Right kidney (tissue), 1 donor: ENCODE data around the gene EME1.

Experiments
- DNase-seq: peaks from one replicate; pipeline ENCODE4 v3.0.0-alpha.2; 2016

Gene EME1

DNA sequence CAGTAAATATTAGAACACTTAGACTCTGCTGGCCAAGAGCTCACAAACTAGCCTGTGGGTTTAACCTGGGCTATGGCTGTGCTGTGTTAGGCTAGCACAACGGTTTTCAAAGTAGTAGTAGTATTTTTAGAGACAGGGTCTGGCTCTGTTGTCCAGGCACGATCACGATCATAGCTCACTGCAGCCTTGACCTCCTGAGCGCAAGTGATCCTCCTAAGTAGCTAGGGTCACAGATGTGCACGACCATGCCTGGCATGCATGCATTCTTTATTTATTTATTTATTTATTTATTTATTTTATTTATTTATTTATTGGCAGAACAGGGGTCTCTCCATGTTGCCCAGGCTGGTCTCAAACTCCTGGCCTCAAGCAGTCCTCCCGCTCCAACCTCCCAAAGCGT is 10.4 kb upstream of the EME1 start:
- DNase-seq: no peak

DNA sequence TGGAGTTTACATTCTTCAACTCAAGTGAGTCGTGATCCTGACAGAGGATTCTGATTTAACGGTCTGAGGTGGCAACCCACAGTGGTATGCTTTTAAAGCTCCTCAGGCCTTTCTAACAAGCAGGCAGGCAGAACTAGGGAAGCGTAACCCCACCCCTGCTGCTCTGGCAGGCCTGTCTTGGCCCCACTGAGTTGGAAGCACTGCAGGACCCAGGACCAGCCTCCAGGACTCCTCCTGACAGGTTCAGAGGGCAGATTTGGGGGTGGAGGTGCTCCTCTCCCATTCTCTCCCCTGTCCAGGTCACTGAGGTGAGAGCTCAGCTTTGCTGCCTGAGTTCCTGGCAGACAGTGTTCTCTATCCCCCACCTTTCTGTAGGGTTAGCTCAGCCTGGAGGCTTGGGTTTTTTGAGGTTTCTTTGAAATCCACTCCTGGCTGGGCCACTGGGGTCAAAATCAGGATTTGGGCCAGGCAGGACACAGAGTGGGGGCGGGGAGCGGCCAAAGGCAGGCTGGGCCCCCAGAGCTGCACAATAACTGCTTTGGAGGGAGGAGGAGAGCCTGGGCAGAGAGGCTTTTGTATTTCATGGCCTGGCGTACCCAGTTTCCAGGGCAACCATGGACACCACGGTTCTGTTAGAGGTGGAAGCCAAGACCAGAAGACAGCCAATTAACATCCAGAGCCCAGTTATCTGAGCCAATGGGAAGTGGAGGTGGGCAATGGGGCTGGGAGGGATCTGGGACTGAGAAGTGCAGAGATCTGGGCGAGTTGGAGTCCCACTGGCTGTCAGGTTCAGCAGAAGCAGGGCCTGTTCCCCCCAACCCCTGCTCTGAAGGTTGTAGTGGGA is 9.6 kb upstream of the EME1 start:
- DNase-seq: no peak

GRCh38 chr17:50364061-50364458 is 9.0 kb upstream of the EME1 start:
- no peak for DNase-seq

GRCh38 chr17:50364715-50365114 is 8.3 kb upstream of the EME1 start:
- no peak for DNase-seq

- DNase-seq: no peak
These were observed 7.9 kb upstream of the EME1 start for GRCh38 chr17:50365165-50365564.

DNA sequence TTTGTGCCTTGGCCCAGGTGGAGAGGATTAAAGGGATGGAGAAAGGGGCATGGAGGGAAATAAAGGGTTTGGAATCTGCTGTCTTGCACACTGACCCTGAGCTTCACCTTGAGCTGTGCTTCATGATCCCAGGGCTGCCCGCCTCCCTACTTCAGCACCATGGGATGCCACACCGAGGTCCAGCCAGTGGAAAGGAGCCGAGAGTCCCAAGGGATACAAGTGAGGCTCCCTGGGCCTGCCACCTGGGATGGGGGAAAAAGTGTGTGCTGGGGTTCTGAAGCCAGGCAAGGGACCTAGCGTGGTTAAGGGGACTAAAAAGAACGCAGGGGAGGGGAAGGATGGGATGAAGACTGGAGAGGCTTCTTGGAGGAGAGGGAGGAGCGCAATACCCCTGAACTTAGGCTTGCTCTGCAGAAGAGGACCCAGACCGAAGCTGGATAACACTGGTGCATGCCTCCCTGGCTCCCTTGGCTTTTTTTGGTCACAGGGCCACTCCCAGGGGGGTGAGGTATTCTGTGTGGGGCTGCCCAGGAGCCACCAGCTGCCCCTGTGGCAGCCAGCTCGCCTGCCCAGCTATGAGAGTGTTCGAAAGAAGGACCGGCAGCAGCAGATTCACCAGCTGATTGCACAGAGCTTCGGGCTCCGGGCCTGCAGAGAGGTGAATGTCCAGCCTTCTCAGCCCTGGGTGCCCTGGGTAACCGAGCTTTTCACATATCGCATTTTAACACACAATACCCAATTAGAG is 7.2 kb upstream of the EME1 start:
- DNase-seq: no peak

DNA sequence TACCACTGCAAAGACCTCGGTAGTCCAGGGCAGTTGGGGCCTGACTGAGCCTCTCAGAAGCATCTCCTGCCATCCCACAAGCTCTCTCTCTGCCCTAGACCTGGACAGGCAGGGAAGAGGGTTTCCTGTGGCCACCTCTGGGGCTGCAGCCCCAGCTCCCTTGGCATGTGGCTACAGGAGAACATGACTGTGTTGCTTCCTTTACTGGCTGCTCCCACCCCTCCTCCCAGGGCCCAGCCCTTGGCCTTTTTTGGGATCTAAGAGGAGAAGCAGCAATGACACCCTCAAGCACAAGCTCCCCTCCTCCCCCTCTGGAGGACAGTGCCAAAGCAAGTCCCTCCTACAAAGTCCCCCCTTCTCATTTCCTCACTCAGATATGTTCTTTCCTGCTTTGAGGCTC is 5.6 kb upstream of the EME1 start:
- DNase-seq: no peak

DNA sequence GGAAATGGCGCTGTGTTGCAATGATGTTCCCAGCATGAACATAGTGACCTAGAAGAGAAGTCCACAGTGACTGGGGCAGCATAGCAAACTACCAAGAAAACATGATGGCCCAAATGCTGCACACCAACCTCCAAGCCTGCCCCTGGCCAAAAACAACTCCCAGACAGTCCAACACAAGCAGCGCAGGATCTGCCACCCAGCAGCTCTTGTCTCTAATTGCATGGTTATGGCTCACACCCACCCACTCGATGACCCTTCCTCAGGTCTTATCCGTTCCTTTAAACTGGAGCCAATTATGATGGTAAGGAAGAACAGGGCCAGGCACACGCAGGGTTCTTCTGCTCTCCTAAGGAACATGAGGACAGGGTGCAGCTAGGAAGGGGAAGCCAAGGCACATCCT is 3.0 kb upstream of the EME1 start:
- no peak for DNase-seq

DNA sequence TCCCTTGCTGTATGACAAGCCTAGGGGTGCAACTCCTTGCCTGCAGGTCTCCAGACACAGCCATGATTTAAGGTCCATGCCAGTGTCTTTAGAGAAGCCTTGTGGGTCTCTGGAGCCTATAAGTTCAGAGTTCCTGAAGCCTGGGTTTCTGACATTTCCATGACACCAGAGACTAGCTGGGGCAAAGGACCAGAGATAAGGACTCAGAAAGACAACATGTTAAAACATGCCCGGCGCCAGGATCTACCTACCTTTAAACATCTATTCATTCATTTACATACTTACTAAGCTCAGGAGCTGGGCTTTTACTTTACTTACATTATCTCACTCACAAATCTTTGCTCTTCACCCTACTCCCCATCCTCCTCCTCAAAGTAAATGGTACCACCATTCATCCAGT is 1.5 kb upstream of the EME1 start:
- no peak for DNase-seq

DNA sequence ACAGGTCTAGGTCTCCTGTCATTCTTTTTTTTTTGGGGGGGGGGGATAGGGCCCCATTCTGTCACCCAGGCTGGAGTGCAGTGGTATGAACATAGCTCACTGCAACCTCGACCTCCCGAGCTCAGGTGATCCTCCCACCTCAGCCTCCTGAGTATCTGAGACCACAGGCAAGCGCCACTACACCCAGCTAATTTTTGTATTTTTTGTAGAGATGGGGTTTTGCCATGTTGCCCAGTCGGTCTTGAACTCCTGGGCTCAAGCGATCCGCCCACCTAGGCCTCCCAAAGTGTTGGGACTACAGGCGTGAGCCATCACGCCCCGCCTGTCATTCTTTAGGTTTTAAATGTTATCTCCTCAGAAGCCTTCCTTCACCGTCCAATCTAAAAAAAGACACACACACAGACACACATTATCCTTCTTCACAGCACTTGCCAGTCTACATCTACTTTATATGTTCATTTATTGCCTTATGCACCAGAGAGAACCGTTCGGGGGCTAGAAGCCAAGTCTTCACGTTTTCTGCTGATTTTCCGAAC is 739 bp upstream of the EME1 start:
- no peak for DNase-seq

- no peak for DNase-seq
These were observed 676 bp downstream of the EME1 start for GRCh38 chr17:50373705-50374104.

GRCh38 chr17:50375858-50376538 is 3.0 kb downstream of the EME1 start:
- no peak for DNase-seq

GRCh38 chr17:50379351-50380132 is 6.5 kb downstream of the EME1 start:
- no peak for DNase-seq

GRCh38 chr17:50380369-50381259 is 7.6 kb downstream of the EME1 start:
- no peak for DNase-seq

DNA sequence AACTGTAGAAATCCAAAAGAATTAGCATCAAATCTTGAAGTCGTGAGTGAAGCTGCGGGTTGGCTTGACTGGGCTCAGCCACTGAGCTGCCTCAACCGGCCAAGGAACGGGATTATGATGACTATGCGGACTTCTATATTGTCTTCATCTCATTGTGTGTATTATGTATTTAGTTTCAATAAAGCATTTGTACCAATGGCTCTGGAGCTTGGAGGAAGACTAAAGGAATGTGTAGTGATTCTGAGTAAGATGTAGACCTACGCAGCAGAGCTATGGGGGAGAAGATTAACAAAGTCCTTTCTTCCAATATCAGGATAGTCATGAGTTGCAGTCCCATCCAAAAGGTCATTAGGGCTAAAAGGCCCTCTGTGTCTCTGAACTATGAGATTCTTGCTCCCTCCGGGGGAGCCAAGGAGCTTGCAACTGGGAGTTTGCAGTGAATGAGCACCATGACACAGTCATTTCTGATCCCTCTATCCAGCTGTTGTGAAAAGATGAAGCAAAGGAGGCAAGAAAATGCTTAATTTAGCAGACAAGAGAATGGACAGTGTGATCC is 8.3 kb downstream of the EME1 start:
- DNase-seq: no peak

DNA sequence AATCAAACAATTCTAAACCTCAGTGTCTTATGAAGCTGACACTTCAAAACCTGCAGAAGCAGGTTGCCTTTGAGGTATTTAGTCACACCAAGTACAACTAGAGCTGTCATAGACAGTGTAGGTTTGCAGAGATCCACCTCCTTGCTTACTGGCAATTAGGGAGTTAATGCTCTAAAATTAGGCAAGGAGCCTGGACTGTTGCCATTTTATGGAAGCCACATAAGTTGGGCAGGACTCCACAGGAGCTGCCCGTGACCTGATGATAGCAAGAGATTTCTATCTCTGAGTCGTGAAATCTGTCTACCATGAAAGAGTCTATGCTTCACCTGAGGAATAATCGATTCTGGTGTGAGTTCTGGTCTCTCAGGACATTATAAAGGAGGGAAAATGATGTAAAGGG is 8.9 kb downstream of the EME1 start:
- DNase-seq: no peak

DNA sequence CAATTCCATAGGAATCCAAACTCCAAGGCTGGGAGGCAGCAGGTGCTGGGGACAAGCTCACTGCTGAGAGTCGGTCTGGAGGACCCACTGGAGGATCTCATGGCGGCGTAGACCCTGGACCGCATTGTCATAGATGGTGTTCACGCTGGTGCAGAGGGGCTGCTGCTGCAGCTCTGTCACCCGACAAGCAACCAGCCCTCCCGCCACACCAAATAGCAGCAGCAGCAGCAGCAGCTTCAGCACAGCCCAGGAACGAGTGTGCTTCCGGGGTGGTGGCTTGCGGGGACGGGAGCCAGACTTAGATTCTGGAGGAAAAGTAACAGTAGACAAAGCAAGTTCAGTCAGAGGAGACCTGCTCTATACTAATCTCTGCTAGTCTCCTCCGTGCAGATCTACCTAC is 9.9 kb downstream of the EME1 start:
- no peak for DNase-seq

DNA sequence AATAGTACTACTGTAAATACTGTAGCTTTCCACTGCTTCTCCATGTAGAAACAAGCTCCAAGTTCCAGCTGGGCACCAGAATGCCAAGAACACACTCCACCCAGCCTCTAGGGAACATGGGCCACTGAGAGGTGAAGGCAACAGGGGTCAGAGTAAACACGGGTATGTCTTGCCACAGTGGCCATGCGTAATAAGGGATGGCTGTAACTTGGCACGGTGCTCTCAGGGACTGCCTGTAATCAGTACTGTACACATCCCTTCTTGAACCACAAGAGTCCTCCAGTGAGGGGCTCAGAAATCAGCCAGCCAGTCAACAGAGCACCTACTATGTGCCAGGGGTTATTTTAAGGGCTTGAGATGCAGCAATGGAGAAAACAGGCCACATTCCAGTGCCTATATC is 13.5 kb downstream of the EME1 start:
- no peak for DNase-seq

DNA sequence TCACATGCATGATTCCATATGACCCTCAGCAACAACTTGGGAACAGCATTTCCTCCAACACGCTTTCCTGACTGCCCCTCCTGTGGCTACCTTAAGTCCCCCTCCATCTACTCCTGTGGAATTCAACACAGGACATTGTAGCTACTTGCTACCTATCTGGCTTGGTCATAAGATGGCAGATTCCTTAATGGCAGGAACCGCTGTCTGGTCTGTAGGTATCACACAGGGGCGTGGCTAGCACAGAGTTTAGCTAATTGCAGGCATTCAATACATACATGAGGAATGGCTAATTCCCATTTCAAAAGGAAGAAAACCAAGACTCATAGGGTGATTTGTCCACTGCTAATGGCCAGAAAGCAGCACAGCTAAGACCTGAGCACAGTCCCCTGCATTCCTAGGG is 15.7 kb downstream of the EME1 start:
- DNase-seq: no peak

GRCh38 chr17:50389534-50389933 is 16.5 kb downstream of the EME1 start:
- DNase-seq: no peak

- DNase-seq: no peak
These were observed 19.6 kb downstream of the EME1 start for GRCh38 chr17:50392621-50393020.
